HCT116 (cell line): ENCODE data around the gene PXN. TPM values are rescaled to one million over a fixed set of nuclear protein-coding genes. Genes with fewer than 3 reads are reported as not detected.

Source experiments
- ATAC-seq: fragments of 200-7000 bp; cut with Tn5 transposase; 2 replicates; pipeline ENCODE4 v1.9.1; 2020; ENCODE audit warnings: mild to moderate bottlenecking, moderate library complexity
- BruUV-seq: library from RNA; stranded (reverse); fragments of 400-500 nt; replicated peaks from 2 replicates; lab custom pipeline; 2021; lab: Mats Ljungman, UMichigan
- CTCF ChIA-PET: fragments of 300-600 bp; sonication (Branson Sonifier 250); formaldehyde crosslinking; loops from one replicate; lab custom pipeline; 2021; ENCODE audit warnings: antibody characterized with exemption; lab: Charles Lee
- POLR2A ChIA-PET: fragments of 300-600, 350-600 bp; sonication (Branson Sonifier 250); formaldehyde crosslinking; loops from one replicate; lab custom pipeline; 2021; ENCODE audit warnings: antibody characterized with exemption; lab: Charles Lee
- RAD21 ChIA-PET, 2 experiments: fragments of 300-600 bp; sonication (Branson Sonifier 250); formaldehyde crosslinking; loops; one replicate each; lab custom pipeline; 2023; ENCODE audit warnings: low total read pairs in 2 of 2; ENCODE audit not compliant: uncharacterized antibody in 2 of 2, unreplicated experiment in 2 of 2, low non-redundant PET in 1 of 2; lab: Charles Lee
- DNase-seq: peaks from one replicate; pipeline ENCODE4 v3.0.0-alpha.2; 2010; ENCODE audit warnings: low read depth, low spot score
- H2AFZ ChIP-seq: fragments of 200-600 bp; shearing (Covaris generic), sonication (generic); 2 replicates; pipeline ENCODE4 v1.6.1; 2017; ENCODE audit warnings: low read depth, mixed run types, mixed read lengths, antibody characterized with exemption, low read length; ENCODE audit not compliant: poor library complexity, severe bottlenecking
- H3K27ac ChIP-seq: 2 replicates; pipeline ENCODE4 v1.5.1; 2012; ENCODE audit warnings: low read depth, low read length
- H3K27me3 ChIP-seq: fragments of 200-600 bp; sonication (generic); 2 replicates; pipeline ENCODE4 v1.6.1; 2016; ENCODE audit warnings: mixed run types, low read length, mixed read lengths; ENCODE audit not compliant: insufficient read depth
- H3K36me3 ChIP-seq, 2 experiments: fragments of 200-500 bp in 1 of 2; fragments of 200-600 bp in 1 of 2; sonication (Bioruptor generic) in 1 of 2; sonication (generic) in 1 of 2; 2 replicates each; pipeline versions ENCODE4 v1.5.1 to v1.6.1; 2014 to 2016; ENCODE audit warnings: low read length in 2 of 2, inconsistent platforms in 1 of 2, mixed read lengths in 1 of 2, mixed run types in 1 of 2; ENCODE audit not compliant: insufficient read depth in 2 of 2, control insufficient read depth in 1 of 2
- H3K4me1 ChIP-seq, 2 experiments: fragments of 200-600 bp in 1 of 2; sonication (generic) in 1 of 2; 2 replicates each; pipeline versions ENCODE4 v1.5.1 to v1.6.1; 2012 to 2017; ENCODE audit warnings: low read length in 2 of 2, inconsistent platforms in 1 of 2, mild to moderate bottlenecking in 1 of 2, mixed read lengths in 1 of 2, mixed run types in 1 of 2, moderate library complexity in 1 of 2; ENCODE audit not compliant: insufficient read depth in 2 of 2, control insufficient read depth in 1 of 2
- H3K4me2 ChIP-seq: fragments of 200-600 bp; sonication (generic); 2 replicates; pipeline ENCODE4 v1.6.1; 2017; ENCODE audit warnings: mixed run types, low read length, mixed read lengths
- H3K4me3 ChIP-seq, 2 experiments: fragments of 200-600 bp in 1 of 2; sonication (generic) in 1 of 2; replicated peaks in 1 of 2; 2 replicates each; pipeline ENCODE4 v1.5.1; 2011 to 2016; ENCODE audit warnings: low read length in 2 of 2, control low read depth in 1 of 2, low read depth in 1 of 2, mild to moderate bottlenecking in 1 of 2, mixed read lengths in 1 of 2, mixed run types in 1 of 2
- H3K79me2 ChIP-seq: fragments of 200-600 bp; sonication (generic); 2 replicates; pipeline ENCODE4 v1.6.1; 2017; ENCODE audit warnings: mild to moderate bottlenecking, mixed run types, low read length, moderate library complexity, mixed read lengths; ENCODE audit not compliant: insufficient read depth
- H3K9ac ChIP-seq: fragments of 200-600 bp; sonication (generic); 2 replicates; pipeline ENCODE4 v1.6.1; 2016; ENCODE audit warnings: low read length, mixed read lengths
- H3K9me2 ChIP-seq: fragments of 200-600 bp; sonication (generic), shearing (Covaris generic); 2 replicates; pipeline ENCODE4 v1.6.1; 2017; ENCODE audit warnings: mixed run types, mild to moderate bottlenecking, moderate library complexity; ENCODE audit not compliant: insufficient read depth
- H3K9me3 ChIP-seq, 2 experiments: fragments of 200-500 bp in 1 of 2; fragments of 200-600 bp in 1 of 2; sonication (Bioruptor generic) in 1 of 2; sonication (generic) in 1 of 2; 2 replicates each; pipeline ENCODE4 v1.6.1; 2014 to 2017; ENCODE audit warnings: low read length in 2 of 2, mixed read lengths in 2 of 2, inconsistent platforms in 1 of 2, low read depth in 1 of 2, mild to moderate bottlenecking in 1 of 2, mixed run types in 1 of 2, moderate library complexity in 1 of 2; ENCODE audit not compliant: control insufficient read depth in 1 of 2, insufficient read depth in 1 of 2
- H4K20me1 ChIP-seq: fragments of 200-600 bp; sonication (generic), shearing (Covaris generic); 2 replicates; pipeline ENCODE4 v1.6.1; 2017; ENCODE audit warnings: mixed run types, mild to moderate bottlenecking, moderate library complexity; ENCODE audit not compliant: insufficient read depth
- ATF3 ChIP-seq: IDR thresholded peaks from 2 replicates; pipeline ENCODE4 v1.6.1; 2012
- CBX3 ChIP-seq: IDR thresholded peaks from 2 replicates; pipeline ENCODE4 v1.6.1; 2012; ENCODE audit warnings: low read depth
- FOSL1 ChIP-seq: IDR thresholded peaks from 2 replicates; pipeline ENCODE4 v1.6.1; 2012; ENCODE audit warnings: low read depth
- JUND ChIP-seq: IDR thresholded peaks from 2 replicates; pipeline ENCODE4 v1.6.1; 2012
- RAD21 ChIP-seq: IDR thresholded peaks from 2 replicates; pipeline ENCODE4 v1.6.1; 2012; ENCODE audit warnings: low read depth, mild to moderate bottlenecking
- SP1 ChIP-seq: IDR thresholded peaks from 2 replicates; pipeline ENCODE4 v1.6.1; 2012; ENCODE audit warnings: low read depth
- TCF7L2 ChIP-seq: IDR thresholded peaks from 2 replicates; pipeline ENCODE4 v1.7.0; 2011; ENCODE audit warnings: borderline replicate concordance, inconsistent platforms; ENCODE audit not compliant: insufficient read depth, insufficient read length; ENCODE audit errors: extremely low read depth
- ZFX ChIP-seq: fragments of 450-650 bp; IDR thresholded peaks from 2 replicates; pipeline ENCODE4 v1.6.1; 2017
- intact Hi-C: fragments of 100-400 bp; cut with micrococcal nuclease; formaldehyde crosslinking; loops from 2 replicates; pipeline ENCODE4 v1.10.0; 2022
- total RNA-seq: library from RNA; stranded (reverse); gene quantifications from one replicate; pipeline ENCODE4 v1.2.1, GENCODE V29; 2021; ENCODE audit not compliant: unreplicated experiment
- TF ChIP-seq, protein P1 (sequence below), 3 experiments: fragments of 200-600 bp in 1 of 3; sonication (generic) in 1 of 3; IDR thresholded peaks in 2 of 3; conservative IDR thresholded peaks in 1 of 3; 2 replicates each; pipeline ENCODE4 v1.5.1; 2012 to 2017; ENCODE audit warnings: low read depth in 2 of 3, low read length in 2 of 3, antibody characterized with exemption in 1 of 3, borderline replicate concordance in 1 of 3, control low read depth in 1 of 3, mild to moderate bottlenecking in 1 of 3, mixed read lengths in 1 of 3, mixed run types in 1 of 3, moderate library complexity in 1 of 3; ENCODE audit not compliant: insufficient read depth in 1 of 3

PXN gene
- total RNA-seq, 1 experiment from 2014 or later, result 211 TPM

GRCh38 chr12:120175062-120175461, 90.5 kb downstream of the PXN start (continued):
- TF ChIP-seq, protein P1, sequence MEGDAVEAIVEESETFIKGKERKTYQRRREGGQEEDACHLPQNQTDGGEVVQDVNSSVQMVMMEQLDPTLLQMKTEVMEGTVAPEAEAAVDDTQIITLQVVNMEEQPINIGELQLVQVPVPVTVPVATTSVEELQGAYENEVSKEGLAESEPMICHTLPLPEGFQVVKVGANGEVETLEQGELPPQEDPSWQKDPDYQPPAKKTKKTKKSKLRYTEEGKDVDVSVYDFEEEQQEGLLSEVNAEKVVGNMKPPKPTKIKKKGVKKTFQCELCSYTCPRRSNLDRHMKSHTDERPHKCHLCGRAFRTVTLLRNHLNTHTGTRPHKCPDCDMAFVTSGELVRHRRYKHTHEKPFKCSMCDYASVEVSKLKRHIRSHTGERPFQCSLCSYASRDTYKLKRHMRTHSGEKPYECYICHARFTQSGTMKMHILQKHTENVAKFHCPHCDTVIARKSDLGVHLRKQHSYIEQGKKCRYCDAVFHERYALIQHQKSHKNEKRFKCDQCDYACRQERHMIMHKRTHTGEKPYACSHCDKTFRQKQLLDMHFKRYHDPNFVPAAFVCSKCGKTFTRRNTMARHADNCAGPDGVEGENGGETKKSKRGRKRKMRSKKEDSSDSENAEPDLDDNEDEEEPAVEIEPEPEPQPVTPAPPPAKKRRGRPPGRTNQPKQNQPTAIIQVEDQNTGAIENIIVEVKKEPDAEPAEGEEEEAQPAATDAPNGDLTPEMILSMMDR (IDR thresholded peaks at IDR 0.05 in 2 of 3, conservative IDR thresholded peaks at IDR 0.05 in 1 of 3; ENCODE audit: borderline replicate concordance in 1 of 3, insufficient read depth in 1 of 3, low read depth in 2 of 3, low read length in 2 of 3), result no peak
- TF ChIP-seq SP1, result no peak

- ATAC-seq (no peak), DNase-seq (no peak)
- no peak overlapping the region for H3K4me3 ChIP-seq
- H3K4me2 ChIP-seq, result no peak overlapping the region
- H3K36me3 ChIP-seq, result peaks cover 71 to 75% of the 10 kb centered on the region in 2 experiments; a peak in 3 of 4 replicates
- no peaks in the 10 kb centered on the region for H3K9me2 ChIP-seq
- ChIA-PET POLR2A (interaction anchor here (1.3 to 2.8 kb wide), 2 partner anchors 14 to 29 kb away, joined by 3 to 8 read pairs; partner anchors contain the start of gene RPLP0), CTCF (no interaction called here), RAD21 (no interaction called here)
- H3K9me3 ChIP-seq, result no peaks in the 10 kb centered on the region
- H3K9ac ChIP-seq, result no peak overlapping the region
- no peak overlapping the region for H2AFZ ChIP-seq
- peaks cover 46% of the 10 kb centered on the region for H3K79me2 ChIP-seq
- no peaks in the 10 kb centered on the region for H4K20me1 ChIP-seq
- intact Hi-C loops, result loop anchor here (5.0 kb wide), 1 partner anchor 35 kb away; no protein-coding TSS in a partner anchor
- H3K27ac ChIP-seq, result no peak overlapping the region
- BruUV-seq, result no TSS peak
- H3K4me1 ChIP-seq, result no peaks in the 10 kb centered on the region
- no peak for TF ChIP-seq TCF7L2
- no peak for TF ChIP-seq JUND
- no peak for TF ChIP-seq ZFX
- no peak for TF ChIP-seq SP1
- no peak for TF ChIP-seq FOSL1
- no peak for TF ChIP-seq CBX3
- TF ChIP-seq RAD21, result no peak
- TF ChIP-seq ATF3, result no peak
- no peaks in the 10 kb centered on the region for H3K27me3 ChIP-seq
These were observed 93.5 kb downstream of the PXN start for GRCh38 chr12:120172053-120172452.
